Measurements from ENCODE around the gene DEPDC1B.
"Not testable (repeated sequence)": the region's sequence is repeated elsewhere in the genome, so short reads cannot be mapped to it uniquely, and the experiment has no call there.

Gene DEPDC1B

GRCh38 chr5:60640901-60641300 is 59.1 kb downstream of the DEPDC1B start:
- DNase-seq, result no peak

- DNase-seq, result no peak
Measured at GRCh38 chr5:60639544-60639943, 60.4 kb downstream of the DEPDC1B start.

- no peak for DNase-seq
Measured at GRCh38 chr5:60638300-60638699, 61.7 kb downstream of the DEPDC1B start.

- no peak for DNase-seq
Measured at GRCh38 chr5:60636644-60637043, 63.3 kb downstream of the DEPDC1B start.

- DNase-seq, result no peak
Measured at GRCh38 chr5:60636001-60636400, 64.0 kb downstream of the DEPDC1B start.

GRCh38 chr5:60634051-60634450 is 65.9 kb downstream of the DEPDC1B start:
- no peak for DNase-seq

GRCh38 chr5:60633341-60633740 is 66.6 kb downstream of the DEPDC1B start:
- no peak for DNase-seq

GRCh38 chr5:60632153-60632552 is 67.8 kb downstream of the DEPDC1B start:
- DNase-seq, result no peak

GRCh38 chr5:60630836-60631235 is 69.1 kb downstream of the DEPDC1B start:
- no peak for DNase-seq

- no peak for DNase-seq
Measured at GRCh38 chr5:60630179-60630578, 69.8 kb downstream of the DEPDC1B start.

- DNase-seq, result not testable (repeated sequence)
Measured at GRCh38 chr5:60624875-60625274, 75.1 kb downstream of the DEPDC1B start.

GRCh38 chr5:60620752-60621151 is 79.2 kb downstream of the DEPDC1B start:
- not testable (repeated sequence) for DNase-seq

GRCh38 chr5:60613826-60614225 is 86.1 kb downstream of the DEPDC1B start:
- DNase-seq, result no peak

GRCh38 chr5:60611099-60611740 is 88.7 kb downstream of the DEPDC1B start:
- DNase-seq, result no peak

GRCh38 chr5:60604771-60605170 is 95.2 kb downstream of the DEPDC1B start:
- no peak for DNase-seq

- DNase-seq, result no peak
Measured at GRCh38 chr5:60598424-60598823, 101.5 kb downstream of the DEPDC1B start.

GRCh38 chr5:60597572-60598320 is 102.2 kb downstream of the DEPDC1B start:
- DNase-seq, result no peak

GRCh38 chr5:60594715-60595477 is 105.1 kb downstream of the DEPDC1B start:
- DNase-seq, result no peak

- no peak for DNase-seq
Measured at GRCh38 chr5:60590172-60590571, 109.8 kb downstream of the DEPDC1B start.

GRCh38 chr5:60587312-60587711 is 112.7 kb downstream of the DEPDC1B start:
- not testable (repeated sequence) for DNase-seq

- DNase-seq, result no peak
Measured at GRCh38 chr5:60586307-60586901, 113.6 kb downstream of the DEPDC1B start.

- no peak for DNase-seq
Measured at GRCh38 chr5:60585618-60586017, 114.3 kb downstream of the DEPDC1B start.

GRCh38 chr5:60584304-60584703 is 115.7 kb downstream of the DEPDC1B start:
- no peak for DNase-seq

Measured in stimulated activated CD4-positive, alpha-beta T cell treated with anti-CD3 and anti-CD28 coated beads, Interleukin-4, amount 100 ng/mL, for 24 hours (primary cell).